Vagina (tissue), 2 donors: ENCODE results near the gene CEND1.

Source experiments
- POLR2A ChIP-seq, 2 donors: fragments of 450-650 bp; IDR thresholded peaks; one replicate each; pipeline ENCODE4 v1.6.1; 2017; ENCODE audit warnings: antibody characterized with exemption in 2 of 2, mild to moderate bottlenecking in 2 of 2, moderate library complexity in 2 of 2
- POLR2AphosphoS5 ChIP-seq, 2 donors: sonication (generic); formaldehyde crosslinking; IDR thresholded peaks; one replicate each; pipeline ENCODE4 v1.9.0; 2017; ENCODE audit warnings: antibody characterized with exemption in 2 of 2, mild to moderate bottlenecking in 2 of 2, low read depth in 1 of 2; ENCODE audit not compliant: insufficient read depth in 1 of 2
- TF ChIP-seq, protein P1 (sequence below), 3 experiments: fragments of 450-650 bp in 2 of 3; fragments of 200-600 bp in 1 of 3; sonication (generic) in 1 of 3; IDR thresholded peaks; one replicate each; pipeline ENCODE4 v1.5.1; 2017 to 2019; ENCODE audit warnings: antibody characterized with exemption in 3 of 3, mild to moderate bottlenecking in 2 of 3, moderate library complexity in 2 of 3

DNA sequence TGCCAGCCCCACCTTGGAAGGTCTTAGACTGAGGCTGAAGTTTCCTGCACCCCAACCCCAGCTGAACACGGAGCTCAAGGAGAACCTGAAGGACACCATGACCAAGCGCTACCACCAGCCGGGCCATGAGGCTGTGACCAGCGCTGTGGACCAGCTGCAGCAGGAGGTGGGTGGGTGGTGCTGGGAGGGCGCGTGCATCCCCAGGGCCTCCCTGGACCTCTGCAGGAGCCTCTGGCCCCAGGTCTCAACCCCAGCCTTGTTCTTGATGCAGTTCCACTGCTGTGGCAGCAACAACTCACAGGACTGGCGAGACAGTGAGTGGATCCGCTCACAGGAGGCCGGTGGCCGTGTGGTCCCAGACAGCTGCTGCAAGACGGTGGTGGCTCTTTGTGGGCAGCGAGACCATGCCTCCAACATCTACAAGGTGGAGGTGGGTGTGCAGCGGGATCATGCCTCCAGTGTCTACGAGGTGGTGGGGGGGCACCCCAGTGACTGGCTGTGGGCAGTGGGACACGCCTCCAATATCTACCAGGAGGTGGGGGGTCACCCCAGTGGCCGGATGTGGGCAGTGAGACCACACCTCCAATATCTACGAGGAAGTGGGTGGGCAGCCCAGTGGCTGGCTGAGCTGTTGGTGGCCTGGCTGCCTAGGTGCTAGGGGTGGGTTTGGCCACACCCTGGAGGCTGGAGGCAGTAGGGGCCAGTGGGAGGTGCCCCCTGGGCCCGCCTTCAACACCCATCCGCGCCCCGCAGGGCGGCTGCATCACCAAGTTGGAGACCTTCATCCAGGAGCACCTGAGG lies 47.5 kb upstream of the CEND1 start:
- TF ChIP-seq POLR2A (IDR thresholded peaks at IDR 0.05) (no peak), POLR2AphosphoS5 (IDR thresholded peaks at IDR 0.05; ENCODE audit: insufficient read depth in 1 of 2, low read depth in 1 of 2) (no peak)
- TF ChIP-seq, protein P1, sequence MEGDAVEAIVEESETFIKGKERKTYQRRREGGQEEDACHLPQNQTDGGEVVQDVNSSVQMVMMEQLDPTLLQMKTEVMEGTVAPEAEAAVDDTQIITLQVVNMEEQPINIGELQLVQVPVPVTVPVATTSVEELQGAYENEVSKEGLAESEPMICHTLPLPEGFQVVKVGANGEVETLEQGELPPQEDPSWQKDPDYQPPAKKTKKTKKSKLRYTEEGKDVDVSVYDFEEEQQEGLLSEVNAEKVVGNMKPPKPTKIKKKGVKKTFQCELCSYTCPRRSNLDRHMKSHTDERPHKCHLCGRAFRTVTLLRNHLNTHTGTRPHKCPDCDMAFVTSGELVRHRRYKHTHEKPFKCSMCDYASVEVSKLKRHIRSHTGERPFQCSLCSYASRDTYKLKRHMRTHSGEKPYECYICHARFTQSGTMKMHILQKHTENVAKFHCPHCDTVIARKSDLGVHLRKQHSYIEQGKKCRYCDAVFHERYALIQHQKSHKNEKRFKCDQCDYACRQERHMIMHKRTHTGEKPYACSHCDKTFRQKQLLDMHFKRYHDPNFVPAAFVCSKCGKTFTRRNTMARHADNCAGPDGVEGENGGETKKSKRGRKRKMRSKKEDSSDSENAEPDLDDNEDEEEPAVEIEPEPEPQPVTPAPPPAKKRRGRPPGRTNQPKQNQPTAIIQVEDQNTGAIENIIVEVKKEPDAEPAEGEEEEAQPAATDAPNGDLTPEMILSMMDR (IDR thresholded peaks at IDR 0.05), result no peak
